ENCODE results near the gene ERMP1.
"Not testable (repeated sequence)": the region's sequence is repeated elsewhere in the genome, so short reads cannot be mapped to it uniquely, and the experiment has no call there.

Gene ERMP1

DNA sequence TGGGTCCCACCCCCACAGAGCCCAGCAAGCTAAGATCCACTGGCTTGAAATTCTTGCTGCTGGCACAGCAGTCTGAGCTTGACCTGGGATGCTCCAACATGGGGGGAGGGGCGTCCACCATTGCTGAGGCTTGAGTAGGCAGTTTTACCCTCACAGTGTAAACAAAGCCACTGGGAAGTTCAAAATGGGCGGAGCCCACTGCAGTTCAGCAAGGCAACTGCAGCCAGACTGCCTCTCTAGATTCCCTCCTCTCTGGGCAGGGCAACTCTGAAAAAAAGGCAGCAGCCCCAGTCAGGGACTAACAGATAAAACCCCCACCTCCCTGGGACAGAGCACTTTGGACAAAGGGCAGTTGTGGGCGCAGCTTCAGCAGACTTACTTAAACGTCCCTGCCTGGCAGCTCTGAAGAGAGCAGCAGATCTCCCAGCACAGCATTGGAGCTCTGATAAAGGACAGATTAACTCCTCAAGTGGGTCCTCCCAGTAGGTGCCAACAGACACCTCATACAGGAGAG is 53.2 kb downstream of the ERMP1 start:
- DNase-seq (ENCODE audit: low read depth) = not testable (repeated sequence)

DNA sequence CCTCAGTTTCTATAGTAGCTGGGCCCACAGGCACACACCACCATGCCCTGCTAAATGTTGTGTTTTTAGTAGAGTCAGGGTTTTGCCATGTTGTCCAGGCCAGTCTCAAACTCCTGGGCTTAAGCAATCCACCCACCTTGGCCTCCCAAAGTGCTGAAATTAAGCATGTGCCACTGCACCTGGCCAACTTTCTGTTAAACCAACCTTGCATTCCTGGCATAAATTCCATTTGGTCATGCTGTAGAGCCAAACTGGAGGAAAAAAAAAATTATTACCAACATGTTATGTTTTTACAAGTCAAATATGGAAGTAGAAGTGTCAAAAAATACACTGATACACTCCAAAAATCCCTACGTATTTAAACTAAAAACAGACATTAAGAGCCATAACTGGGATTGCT is 54.1 kb downstream of the ERMP1 start:
- DNase-seq (ENCODE audit: low read depth) = no peak

DNA sequence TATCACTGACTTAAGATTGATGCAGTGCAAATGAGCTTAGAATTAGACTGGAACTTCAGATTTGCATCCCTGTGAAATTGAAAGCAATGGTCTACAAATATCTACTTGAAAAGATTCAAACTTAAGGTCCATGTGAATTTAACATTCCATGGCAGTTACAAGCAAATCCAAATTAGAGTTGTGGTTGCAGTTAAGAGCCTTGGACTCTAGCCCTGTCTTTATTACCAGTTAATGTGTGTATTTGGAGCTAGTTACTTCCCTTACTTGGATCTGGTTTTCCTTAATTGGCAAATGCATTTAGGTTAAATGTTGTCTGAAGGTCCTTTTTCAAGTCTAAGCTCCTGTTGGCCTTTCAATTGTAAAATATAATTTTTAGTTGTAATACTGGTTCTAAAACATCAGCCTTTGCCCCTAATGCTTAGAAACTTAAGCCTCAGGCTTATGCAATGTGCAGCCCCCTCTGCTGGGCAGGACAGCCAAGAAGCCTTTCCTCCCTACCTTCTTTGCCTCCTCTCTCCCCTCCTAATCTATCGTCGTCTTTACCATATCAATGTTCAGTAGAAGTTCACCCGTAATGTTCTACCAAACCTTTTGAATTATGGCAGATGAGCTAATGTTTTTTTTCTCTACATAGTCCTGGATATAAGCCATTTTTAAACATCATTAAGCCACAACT is 59.5 kb downstream of the ERMP1 start:
- DNase-seq (ENCODE audit: low read depth) = no peak

DNA sequence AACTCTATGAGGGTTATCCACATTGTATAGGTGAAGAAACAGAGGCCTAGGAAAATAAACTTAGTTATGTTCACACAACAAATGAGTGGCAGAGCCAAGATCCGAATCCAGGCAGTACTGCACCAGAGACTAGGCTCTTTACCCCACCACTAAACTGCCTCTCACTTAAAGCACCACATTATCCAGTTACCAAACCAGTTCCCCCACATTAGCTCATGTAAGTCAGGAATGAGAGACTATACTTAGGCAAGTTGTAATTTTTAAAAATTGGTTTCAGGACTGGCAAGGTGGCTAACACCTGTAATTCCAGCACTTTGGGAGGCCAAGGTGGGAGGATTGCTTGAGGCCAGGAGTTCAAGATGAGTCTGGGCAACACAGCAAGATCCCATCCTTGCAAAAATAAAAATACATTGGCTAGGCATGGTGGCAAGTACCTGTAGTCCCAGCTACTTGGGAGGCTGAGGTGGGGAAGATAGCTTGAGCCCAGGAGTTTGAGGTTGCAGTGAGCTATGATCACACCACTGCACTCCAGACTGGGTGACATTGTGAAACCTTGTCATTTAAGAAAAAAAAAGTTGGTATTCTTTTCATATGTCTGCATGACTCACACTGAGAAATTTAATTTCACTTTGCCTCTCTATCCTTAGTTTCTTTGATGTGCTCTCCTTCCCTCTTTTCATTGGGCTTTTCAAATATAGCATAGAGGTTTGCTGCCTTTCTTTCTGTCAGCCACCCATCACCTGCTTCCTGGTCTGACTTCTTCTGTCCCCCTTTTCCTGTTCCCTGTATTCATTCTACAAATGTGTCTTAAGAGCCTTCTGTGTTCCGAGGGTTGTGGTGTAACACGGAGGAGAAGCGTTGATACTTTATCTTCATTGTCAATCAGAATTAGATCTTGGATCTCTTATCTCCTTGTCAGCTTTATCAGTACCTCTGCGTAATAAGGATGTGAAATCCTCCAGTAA is 64.7 kb downstream of the ERMP1 start:
- DNase-seq (ENCODE audit: low read depth) = no peak

DNA sequence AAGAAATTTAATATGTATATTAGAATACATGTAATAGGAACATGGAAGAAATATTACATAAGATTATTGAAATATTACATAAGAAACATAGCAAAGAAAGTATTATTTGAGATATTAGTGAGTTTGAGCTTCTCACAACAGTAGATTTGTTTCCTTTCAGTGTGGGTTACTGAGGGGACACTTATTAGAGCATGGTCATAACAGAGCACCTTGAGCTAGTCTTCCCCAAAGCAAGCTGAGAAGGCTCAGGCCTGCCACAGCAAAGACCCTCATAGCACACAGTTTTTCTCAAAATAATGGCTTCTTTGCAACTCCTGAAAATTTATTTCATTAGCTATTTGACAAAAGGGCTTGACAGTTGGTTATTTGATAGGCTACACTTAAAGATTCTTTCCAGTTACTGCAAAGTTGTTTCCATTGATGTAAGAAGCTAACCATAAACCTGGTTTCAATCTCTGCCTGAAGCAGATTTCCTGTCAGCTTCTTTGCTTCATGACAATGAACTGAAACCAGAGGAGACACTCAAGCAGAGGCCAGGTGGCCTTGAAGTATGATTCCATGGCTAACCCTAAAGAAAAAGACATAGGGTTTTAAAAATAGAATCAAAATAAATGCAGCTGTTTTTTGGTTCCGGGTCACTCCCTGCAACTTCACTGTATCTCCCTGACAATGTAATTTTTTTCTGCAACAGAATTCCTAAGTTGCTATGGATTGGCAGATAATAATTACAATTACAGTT is 68.6 kb downstream of the ERMP1 start:
- no peak for DNase-seq (ENCODE audit: low read depth)

DNA sequence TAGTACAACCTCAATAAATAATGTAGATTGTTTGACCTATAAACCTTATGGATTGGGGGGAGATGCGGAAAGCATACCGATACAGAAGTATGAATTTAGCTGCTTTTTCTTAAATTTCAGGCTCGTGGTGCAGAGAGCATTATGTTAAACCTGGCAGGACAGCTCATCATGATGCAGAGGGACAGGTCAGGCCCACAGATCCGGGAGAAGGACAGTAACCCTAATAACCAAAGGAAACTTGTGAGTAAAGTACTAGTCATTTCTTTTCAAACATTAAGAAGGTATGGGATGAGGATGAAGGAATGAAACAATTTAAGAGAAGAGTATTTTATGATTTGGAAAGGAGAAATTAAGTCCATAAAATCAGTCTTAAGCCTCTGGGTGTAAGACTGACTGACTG is 70.5 kb downstream of the ERMP1 start:
- no peak for DNase-seq (ENCODE audit: low read depth)

DNA sequence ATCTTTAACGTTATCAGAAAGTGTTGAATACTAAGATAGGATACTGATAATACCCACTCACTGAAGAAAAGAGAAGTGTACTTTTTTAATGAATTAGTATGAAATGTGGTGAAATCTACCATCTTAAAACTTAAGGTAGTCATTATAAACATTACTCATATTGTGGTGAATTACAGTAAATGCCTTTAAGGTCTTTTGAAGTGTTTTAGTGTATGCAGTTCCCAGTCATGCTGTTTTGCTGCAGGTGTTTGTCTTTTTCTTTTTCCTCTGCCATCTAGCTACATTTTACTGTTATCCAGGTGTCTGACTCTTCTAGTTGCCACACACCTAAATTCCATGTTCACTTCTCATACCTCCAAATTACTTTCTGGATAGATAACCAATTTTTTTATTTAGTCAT is 72.6 kb downstream of the ERMP1 start:
- no peak for DNase-seq (ENCODE audit: low read depth)

DNA sequence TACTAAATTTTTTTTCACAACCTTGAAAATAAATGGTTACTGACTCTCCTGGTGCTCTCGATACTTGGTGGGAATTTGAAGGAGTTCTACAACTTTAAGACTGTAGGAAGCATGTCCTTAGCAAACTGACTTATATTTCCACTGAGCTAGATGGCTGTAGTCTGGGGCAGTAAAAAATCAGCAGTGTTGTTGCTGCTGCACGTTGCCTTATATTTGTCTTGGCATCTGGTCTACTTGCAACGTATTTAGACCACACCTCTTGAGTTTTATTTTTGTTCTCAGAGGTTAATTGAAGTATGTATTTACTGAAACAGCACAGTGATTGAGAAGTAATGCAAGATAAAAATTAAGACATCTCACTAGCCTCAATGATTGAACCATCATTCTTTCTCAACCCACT is 76.3 kb downstream of the ERMP1 start:
- no peak for DNase-seq (ENCODE audit: low read depth)

DNA sequence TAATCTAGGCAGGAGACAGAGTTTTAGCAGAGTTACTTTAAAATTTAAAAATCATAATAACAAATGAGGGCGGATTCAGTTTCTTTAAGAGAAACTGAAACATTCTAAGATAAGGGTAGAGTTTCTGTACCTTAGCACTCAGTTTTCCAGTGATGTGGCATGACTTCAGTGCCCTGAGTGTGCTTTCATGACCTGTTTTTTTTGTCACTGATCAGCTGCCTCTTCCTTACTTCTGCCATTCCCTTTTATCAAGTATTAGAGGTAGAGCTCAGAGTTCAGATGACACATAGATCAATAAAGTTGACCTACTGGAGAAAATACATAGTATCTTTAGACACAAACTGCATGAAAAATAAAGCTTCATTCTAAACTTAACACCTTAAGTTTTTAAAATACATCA is 82.3 kb downstream of the ERMP1 start:
- DNase-seq (ENCODE audit: low read depth) = no peak

DNA sequence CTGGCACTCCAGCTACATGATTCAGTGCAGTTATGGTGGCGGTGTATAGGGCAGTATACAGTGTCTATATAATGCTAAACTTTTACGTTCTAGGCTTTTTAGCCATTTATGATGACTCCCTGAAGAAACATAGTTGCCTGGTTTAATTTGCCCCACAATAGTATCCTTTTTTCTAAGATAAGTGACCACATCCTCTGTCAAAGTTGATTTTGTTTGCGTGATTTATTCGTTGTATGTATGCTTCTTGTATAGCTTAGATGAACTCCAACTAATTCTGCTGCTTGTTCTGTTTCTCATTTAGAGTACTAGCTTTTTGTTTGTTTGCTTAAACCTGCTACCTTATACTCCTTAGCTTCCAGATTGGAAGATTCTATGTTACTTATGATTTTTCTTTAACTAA is 83.6 kb downstream of the ERMP1 start:
- no peak for DNase-seq (ENCODE audit: low read depth)

DNA sequence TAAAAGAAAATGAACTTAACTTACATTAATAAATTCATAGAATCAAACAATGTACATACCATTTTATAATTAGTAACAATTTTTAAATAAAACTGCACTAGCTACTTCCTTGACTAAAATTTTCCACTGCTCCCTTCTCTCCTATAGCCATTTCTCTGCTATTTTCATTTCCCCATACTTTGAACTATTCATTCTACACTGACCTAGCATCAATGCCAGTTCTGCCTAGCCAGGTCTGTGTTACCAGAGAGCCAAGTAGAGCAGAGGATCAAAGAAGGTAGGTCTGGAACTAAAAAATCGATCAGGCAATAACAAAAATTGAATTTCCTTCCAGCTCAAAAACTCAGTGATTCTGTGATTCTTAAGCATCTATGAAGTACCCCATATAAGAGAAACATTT is 84.5 kb downstream of the ERMP1 start:
- no peak for DNase-seq (ENCODE audit: low read depth)

DNA sequence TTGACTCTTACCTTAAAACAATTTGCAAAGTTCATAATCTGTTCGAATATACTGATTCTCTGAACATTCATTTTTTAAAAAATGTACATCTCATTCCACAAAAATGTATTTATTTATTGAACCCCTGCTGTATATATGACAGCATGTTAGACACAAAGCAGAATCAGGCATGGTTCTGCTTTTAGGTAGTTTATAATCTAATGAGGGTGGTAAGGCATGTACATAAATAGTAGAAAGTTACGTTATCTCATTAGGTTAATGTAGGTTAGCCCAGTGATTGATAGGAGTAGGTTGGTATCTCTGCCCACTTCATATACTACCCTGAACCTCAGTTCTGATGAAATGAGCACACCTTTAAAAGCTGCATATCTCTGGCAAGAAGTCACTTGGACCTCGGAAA is 89.8 kb downstream of the ERMP1 start:
- no peak for DNase-seq (ENCODE audit: low read depth)

DNA sequence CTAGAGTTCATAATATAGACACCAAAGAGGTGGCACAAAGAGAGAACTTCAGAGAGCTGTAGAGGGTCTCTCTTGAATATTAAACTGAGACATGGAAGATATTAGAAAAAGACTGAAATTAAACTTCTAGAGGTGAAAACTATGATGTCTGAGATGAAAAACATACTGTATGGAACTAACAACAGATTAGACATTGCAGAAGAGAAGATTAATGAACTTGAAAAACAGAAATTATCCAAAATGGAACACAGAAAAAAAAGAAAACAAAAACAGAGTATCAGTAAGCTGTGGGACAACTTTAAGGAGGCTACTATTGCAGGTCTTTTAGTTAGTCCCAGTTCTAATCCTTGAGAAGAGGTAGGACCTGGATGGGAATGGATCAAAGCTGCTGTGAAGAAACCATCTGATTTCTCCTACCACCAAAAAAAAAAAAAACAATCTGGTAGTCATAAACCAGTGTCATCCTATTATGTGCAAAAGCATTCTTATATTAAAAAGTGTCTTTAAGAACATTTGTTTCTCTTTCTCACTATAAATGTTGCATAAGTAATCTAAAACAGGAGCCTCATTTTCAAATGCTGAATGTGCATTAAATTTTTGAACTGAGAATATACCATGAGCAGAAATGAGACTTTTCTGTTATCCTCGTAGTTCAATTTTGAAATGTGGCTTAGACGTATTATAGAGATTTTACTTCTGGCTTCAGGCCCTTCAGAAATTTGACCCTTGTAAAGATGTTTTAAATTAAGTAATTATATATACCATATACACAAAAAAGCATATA is 96.2 kb downstream of the ERMP1 start:
- no peak for DNase-seq (ENCODE audit: low read depth)

DNA sequence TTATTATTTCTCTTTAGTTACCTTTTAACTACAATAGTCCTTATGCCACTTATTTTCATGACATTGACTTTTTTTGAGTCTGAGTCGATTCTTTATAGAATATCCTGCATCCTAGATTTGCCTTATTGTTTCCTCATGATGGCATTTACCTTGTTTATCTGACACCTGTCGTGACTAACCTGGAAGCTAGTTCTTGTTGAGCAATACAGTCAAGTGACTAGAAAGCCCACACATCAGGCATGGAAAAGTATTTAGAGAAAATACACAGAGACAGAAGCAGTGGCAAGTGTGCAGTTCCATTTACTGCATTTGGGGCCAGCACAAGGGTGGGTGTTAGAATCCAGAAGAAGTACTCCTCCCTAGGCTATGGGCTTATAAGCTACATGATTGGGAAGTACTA is 97.8 kb downstream of the ERMP1 start:
- no peak for DNase-seq (ENCODE audit: low read depth)

Measured in stimulated activated CD8-positive, alpha-beta memory T cell treated with anti-CD3 and anti-CD28 coated beads, Interleukin-15, amount 100 ng/mL, for 1 hour (primary cell).